Measurements from ENCODE around the gene ARID3A. TPM values are rescaled to one million over a fixed set of nuclear protein-coding genes. Genes with fewer than 3 reads are reported as not detected.

The ARID3A gene
- polyA plus RNA-seq, 3 donors, result 19.9 to 37.0 (median 28.3) TPM

GRCh38 chr19:924553-925086, 1.2 kb upstream of the ARID3A start:
- DNase-seq (ENCODE audit: extremely low read depth in 1 of 11, low read depth in 9 of 11, low spot score in 4 of 11), result no peak

GRCh38 chr19:925087-925525, 729 bp upstream of the ARID3A start:
- DNase-seq (ENCODE audit: extremely low read depth in 1 of 11, low read depth in 9 of 11, low spot score in 4 of 11), result peak in 1 of 11 donors; percentile 70

DNA sequence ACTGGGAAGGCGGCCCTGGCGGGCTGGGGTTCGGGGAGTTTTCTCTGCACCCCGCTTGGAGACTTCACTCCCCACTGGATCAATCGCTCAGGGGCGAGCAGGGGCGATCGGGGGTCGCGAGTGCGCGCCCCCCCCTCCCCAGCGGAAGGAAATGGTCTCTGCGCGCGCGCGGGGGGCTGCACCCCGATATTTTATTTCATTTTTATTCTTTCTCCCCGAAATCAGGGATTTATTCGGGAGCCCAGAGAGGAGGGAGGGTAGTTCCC, 421 bp downstream of the ARID3A start:
- DNase-seq (ENCODE audit: extremely low read depth in 1 of 11, low read depth in 9 of 11, low spot score in 4 of 11), result no peak

DNA sequence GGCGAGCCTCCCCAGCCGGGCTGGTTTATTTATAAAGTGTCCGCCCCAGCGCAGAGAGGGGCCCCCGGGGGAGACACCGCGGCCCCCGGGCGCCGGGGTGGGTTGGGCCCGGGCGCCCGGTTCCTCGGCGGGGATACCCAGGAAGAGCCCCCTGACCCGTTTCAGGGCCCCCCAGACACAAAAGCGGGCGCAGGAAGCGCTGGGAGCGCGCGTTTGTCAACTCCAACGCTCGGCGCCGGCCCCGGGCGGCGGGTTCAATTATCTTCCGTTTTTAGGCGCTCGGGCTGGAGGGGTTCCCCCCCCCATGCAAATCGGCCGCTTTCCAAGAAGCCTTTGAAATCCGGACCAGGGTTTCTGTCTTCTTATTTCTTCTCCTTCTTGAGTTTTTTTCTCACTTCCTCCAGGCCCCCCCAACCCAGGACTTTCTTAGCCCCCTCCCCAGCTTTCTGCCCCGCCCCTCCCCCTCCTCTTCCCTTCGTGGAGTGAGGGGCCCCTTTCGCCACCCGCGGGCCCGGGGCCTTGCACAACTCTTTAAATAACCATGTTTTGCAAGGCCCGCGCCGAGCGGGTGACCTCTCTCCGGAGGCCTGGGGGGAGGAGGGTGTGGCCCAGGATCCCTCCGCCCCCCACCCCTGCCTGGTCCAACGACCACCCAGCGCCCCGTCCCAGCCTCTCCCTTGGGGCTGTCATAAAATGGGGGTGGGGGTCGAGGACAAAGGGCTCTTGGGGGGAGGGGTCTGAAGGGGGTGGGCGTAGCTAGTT, 935 bp downstream of the ARID3A start:
- DNase-seq (ENCODE audit: extremely low read depth in 1 of 11, low read depth in 9 of 11, low spot score in 4 of 11), result no peak

GRCh38 chr19:927351-927779, 1.5 kb downstream of the ARID3A start:
- no peak for DNase-seq (ENCODE audit: extremely low read depth in 1 of 11, low read depth in 9 of 11, low spot score in 4 of 11)

GRCh38 chr19:927780-928401, 2.1 kb downstream of the ARID3A start:
- no peak for DNase-seq (ENCODE audit: extremely low read depth in 1 of 11, low read depth in 9 of 11, low spot score in 4 of 11)

DNA sequence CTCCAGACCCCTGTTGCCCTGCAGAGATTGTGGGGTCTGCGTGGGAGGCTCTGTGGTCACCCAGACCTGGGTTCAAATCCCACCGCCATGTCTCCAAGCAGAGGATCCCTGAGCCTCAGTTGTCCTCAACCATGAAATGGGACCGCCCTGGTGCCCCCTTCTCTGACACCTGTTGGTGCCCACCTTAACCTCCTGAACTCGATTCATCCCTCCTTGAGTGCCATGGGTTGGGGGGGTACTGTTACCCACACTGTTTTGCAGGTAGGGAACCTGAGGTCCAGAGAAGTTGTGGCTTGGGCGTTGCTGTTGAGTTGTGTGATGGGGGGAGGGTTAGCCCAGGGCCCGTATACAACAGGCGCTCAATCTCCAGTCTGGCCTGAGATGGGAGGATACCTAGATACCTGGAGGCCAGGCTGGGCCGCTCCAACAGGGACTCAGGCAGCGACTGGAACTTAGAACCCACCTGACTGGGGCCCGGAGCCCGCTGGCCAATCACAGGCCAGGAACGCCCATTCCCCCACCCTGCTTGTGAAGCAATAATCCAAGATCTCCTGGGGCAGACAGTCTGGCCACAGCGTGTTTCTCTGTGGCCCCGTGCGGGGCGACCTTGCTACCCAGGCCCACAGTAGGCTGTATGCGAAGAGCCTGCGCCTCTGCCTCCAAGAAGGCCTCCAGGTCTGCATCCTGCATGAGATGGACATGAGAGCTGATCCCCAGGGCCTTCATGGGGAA, 2.8 kb downstream of the ARID3A start:
- DNase-seq (ENCODE audit: extremely low read depth in 1 of 11, low read depth in 9 of 11, low spot score in 4 of 11), result no peak

DNA sequence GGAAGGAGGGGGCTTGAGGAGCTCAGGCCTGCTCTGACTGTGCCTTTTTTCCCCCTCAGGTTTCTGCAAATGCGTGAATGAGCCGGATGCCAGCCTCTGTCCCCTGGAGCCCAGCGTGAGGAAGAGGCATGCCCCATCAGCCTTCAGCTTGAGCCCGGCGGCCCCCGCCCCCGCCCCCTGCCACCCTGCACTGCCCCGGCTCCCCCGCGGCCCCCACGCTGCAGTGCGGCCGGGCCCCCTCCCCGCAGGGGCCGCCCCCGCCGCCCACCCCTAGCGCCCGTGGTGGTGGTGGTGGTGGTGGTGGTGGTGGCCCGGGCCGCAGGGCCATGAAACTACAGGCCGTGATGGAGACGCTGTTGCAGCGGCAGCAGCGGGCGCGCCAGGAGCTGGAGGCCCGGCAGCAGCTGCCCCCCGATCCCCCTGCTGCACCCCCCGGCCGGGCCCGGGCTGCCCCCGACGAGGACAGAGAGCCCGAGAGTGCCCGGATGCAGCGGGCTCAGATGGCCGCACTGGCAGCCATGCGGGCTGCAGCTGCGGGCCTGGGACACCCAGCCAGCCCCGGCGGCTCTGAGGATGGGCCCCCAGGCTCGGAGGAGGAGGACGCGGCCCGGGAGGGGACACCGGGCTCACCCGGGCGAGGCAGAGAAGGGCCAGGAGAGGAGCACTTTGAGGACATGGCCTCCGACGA, 3.5 kb downstream of the ARID3A start:
- no peak for DNase-seq (ENCODE audit: extremely low read depth in 1 of 11, low read depth in 9 of 11, low spot score in 4 of 11)

DNA sequence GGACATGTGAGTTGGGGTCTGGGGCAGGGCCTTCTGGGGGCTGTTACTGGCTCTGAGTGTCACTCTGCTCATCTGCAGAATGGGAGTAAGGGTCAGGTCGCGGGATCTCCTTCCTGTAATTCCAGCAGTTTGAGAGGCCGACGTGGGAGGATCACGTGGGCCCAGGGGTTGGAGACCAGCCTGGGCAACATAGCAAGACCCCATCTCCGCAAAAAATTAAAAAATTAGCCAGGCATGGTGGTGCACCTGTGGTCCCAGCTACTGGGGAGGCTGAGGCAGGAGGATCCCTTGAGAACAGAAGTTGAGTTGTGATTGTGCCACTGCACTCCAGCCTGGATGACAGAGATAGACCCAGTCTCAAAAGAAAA, 4.0 kb downstream of the ARID3A start:
- DNase-seq (ENCODE audit: extremely low read depth in 1 of 11, low read depth in 9 of 11, low spot score in 4 of 11), result no peak

GRCh38 chr19:931860-932647, 6.2 kb downstream of the ARID3A start:
- no peak for DNase-seq (ENCODE audit: extremely low read depth in 1 of 11, low read depth in 9 of 11, low spot score in 4 of 11)

DNA sequence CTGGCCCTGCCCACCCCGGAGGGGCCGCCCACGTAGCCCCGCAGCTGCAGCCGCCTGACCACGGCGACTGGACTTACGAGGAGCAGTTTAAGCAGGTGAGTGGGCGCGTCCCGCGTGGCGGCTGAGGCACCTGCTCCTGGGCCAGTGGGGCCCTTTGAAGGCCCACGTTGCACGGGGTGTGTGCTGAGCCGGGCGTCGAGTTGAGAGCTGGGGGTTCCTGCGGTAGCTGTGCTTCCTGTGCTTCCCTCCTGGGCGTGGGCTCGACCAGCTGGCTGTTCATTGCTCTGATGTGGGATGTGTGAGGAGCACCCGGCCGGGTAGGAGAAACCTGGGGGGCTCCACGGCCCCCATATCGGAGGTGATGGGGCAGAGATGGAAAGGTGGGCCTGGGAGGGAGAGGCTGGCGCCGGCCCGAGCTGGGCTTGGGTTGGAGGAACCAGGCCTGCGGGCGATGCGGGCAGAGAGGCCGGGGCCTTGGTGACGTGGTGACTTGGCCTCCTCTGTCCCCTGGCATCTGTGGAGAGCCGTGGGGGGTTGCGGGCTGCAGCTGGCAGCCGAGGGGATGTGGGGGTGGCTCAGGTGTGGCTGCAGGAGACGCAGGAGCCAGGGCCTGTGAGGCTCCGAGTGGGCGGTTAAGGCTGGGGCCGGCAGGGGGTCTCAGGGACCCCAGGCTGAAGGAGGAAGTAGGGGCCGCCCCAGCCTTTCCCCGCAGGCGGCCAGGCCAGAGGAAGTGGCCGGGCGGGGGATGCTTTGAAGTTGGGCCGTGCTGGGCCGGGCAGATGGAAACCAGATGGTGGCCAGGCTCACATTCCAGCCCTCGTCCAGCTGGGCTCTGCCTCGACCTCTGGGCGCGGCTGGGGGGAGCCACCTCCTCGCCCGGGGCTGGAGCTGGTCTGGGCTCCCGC, 7.1 kb downstream of the ARID3A start:
- DNase-seq (ENCODE audit: extremely low read depth in 1 of 11, low read depth in 9 of 11, low spot score in 4 of 11), result peak in 3 of 11 donors; percentile 81 to 87 (median 83)

DNA sequence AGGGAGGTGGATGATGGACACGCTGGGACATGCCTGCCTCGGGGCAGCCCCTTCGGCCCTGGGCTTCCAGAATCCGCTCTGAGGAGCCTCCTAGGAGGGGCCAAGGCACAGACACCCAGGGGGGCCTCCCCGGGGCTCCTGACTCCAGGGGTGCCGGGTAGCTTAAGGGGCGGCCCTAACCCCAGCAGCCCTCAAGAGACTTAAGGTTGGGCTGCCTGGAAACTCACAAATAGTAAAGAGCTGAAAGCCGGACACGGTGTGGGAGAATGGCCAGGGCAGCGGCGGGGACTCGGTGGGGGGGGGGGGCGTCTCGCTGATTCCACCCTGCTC, 7.7 kb downstream of the ARID3A start:
- no peak for DNase-seq (ENCODE audit: extremely low read depth in 1 of 11, low read depth in 9 of 11, low spot score in 4 of 11)

DNA sequence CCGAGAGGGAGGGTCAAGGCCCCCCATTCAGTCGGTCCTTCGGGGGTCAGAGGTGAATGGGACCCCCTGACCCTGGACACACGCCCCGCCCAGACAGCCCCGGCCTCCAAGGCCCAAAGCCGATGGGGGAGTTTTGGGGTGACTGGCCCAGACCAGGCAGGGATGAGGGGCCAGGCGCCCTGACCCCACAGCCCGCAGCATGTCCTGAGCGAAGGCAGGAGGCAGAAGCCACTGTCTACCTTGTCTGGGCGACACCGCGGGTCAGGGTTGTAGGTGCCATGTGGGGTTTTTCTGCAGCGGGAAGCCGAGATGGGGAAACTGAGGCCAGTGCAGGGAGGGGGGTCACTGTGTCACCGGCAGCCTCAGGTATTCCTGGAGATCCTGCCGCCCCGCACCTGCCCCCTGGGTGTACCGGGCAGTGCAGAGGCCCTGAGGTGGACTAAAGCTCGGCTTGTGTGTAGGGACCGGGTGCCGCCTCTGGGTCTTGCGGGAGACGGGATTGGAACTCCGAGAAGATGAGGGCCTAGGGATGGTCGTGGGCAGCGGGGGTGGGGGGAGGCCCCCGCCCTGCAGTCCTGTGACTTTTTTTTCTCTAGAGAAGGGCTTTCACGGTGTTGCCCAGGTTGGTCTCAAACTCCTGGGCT, 8.5 kb downstream of the ARID3A start:
- DNase-seq (ENCODE audit: extremely low read depth in 1 of 11, low read depth in 9 of 11, low spot score in 4 of 11), result no peak

DNA sequence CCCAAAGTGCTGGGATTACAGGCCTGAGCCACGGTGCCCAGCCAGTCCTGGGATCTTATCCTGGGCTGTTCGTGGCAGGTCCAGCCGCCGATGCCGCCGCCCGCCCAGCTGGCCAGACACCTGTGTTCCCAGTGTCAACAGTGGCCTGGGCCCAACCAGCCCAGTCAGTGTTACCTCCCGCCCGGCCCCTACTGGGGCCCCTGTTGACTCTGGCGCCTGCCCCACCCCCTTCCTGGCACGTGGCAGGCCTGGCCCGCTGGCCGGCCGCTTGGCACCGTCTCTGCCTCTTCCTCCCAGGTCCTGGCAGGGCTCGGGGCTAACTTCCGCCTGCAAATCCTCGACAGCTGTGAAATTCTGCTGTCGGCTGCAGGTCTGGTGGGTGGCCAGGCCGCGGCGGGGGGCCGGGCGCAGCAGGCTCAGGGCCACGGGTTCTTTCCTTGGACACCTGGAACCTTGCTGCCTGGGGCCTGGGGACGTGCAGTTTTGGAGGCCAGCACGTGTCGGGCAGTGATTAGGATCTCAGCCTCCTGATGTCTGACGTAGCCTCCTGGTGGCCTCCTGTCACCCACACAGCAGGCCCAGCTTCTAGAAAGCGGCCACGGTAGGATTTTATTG, 9.1 kb downstream of the ARID3A start:
- DNase-seq (ENCODE audit: extremely low read depth in 1 of 11, low read depth in 9 of 11, low spot score in 4 of 11), result no peak

DNA sequence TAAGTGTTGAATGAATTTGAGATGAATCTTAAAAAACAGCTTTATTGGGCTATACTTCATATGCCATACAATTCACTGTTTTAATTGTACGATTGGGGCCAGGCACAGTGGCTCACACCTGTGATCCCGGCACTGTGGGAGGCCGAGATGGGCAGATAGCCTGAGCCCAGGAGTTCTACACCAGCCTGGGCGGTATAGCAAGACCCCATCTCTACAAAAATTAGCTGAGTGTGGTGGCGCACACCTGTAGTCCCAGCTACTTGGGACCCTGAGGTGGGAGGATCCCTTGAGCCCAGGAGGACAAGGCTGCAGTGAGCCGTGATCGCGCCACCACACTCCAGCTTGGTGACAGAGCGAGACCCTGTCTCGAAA, 10.3 kb downstream of the ARID3A start:
- DNase-seq (ENCODE audit: extremely low read depth in 1 of 11, low read depth in 9 of 11, low spot score in 4 of 11), result no peak

GRCh38 chr19:937259-937694, 11.4 kb downstream of the ARID3A start:
- no peak for DNase-seq (ENCODE audit: extremely low read depth in 1 of 11, low read depth in 9 of 11, low spot score in 4 of 11)

GRCh38 chr19:938233-938923, 12.5 kb downstream of the ARID3A start:
- no peak for DNase-seq (ENCODE audit: extremely low read depth in 1 of 11, low read depth in 9 of 11, low spot score in 4 of 11)
